Right atrium auricular region (tissue), 2 donors: Measurements from ENCODE around the gene RALBP1. TPM values are rescaled to one million over a fixed set of nuclear protein-coding genes. Genes with fewer than 3 reads are reported as not detected.

Source experiments
- DNase-seq: peaks from one replicate; pipeline ENCODE4 v3.0.0-alpha.2; 2019; ENCODE audit warnings: low spot score
- H3K27ac ChIP-seq, 2 donors: fragments of 200-600 bp; sonication (generic); 1 replicate in 1 of 2; 2 replicates in 1 of 2; pipeline ENCODE4 v1.5.1; 2016 to 2019
- H3K27me3 ChIP-seq, 2 donors: fragments of 200-600 bp; sonication (generic); one replicate each; pipeline versions ENCODE4 v1.5.1 to v1.6.0; 2017 to 2019
- H3K36me3 ChIP-seq: fragments of 200-600 bp; sonication (generic); one replicate; pipeline ENCODE4 v1.5.1; 2016
- H3K4me1 ChIP-seq, 2 donors: fragments of 200-600 bp; sonication (generic); one replicate each; pipeline versions ENCODE4 v1.5.1 to v1.6.0; 2017 to 2019
- H3K4me3 ChIP-seq, 2 donors: fragments of 200-600 bp; sonication (generic); 1 replicate in 1 of 2; 2 replicates in 1 of 2; pipeline ENCODE4 v1.5.1; 2017 to 2019; ENCODE audit warnings: mild to moderate bottlenecking in 1 of 2, moderate library complexity in 1 of 2
- H3K9me3 ChIP-seq, 2 donors: fragments of 200-600 bp; sonication (generic); one replicate each; pipeline ENCODE4 v1.5.1; 2019
- total RNA-seq, 2 donors: library from RNA; depleted of rRNA; stranded (reverse); fragments of >200 nt; gene quantifications; one replicate each; pipeline ENCODE4 v1.1.0, GENCODE V29; 2016
- TF ChIP-seq, protein P1 (sequence below), 2 donors: fragments of 200-600 bp; sonication (generic); IDR thresholded peaks; one replicate each; pipeline ENCODE4 v1.5.1; 2019; ENCODE audit warnings: antibody characterized with exemption in 2 of 2

RALBP1 gene
- total RNA-seq, 2 donors from 2014 or later = 58.7 to 62.5 TPM

DNA sequence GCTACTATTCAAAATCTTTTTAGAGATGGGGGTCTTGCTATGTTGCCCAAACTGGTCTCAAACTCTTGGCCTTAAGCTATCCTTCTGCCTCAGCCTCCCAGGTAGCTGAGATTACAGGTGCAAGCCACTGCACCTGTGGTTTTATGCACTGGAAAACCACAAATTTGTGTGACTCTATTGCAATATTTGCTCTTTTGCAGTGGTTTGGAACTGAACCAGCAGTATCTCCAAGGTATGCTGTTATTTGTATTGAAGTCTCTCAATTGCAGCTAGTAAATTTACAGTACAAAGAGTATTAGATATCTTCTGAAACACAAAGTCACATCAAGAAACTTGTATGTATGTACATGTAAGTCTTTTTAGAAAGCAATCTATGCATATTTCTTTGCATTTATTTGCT is 92.9 kb downstream of the RALBP1 start:
- no peaks in the 10 kb centered on the region for H3K27me3 ChIP-seq
- H3K9me3 ChIP-seq = no peaks in the 10 kb centered on the region
- H3K4me3 ChIP-seq = no peak overlapping the region
- H3K4me1 ChIP-seq = peaks cover 0 to 11% of the 10 kb centered on the region in 2 donors
- TF ChIP-seq, protein P1, sequence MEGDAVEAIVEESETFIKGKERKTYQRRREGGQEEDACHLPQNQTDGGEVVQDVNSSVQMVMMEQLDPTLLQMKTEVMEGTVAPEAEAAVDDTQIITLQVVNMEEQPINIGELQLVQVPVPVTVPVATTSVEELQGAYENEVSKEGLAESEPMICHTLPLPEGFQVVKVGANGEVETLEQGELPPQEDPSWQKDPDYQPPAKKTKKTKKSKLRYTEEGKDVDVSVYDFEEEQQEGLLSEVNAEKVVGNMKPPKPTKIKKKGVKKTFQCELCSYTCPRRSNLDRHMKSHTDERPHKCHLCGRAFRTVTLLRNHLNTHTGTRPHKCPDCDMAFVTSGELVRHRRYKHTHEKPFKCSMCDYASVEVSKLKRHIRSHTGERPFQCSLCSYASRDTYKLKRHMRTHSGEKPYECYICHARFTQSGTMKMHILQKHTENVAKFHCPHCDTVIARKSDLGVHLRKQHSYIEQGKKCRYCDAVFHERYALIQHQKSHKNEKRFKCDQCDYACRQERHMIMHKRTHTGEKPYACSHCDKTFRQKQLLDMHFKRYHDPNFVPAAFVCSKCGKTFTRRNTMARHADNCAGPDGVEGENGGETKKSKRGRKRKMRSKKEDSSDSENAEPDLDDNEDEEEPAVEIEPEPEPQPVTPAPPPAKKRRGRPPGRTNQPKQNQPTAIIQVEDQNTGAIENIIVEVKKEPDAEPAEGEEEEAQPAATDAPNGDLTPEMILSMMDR (IDR thresholded peaks at IDR 0.05) = no peak
- no peak overlapping the region for H3K27ac ChIP-seq
- H3K36me3 ChIP-seq = peaks cover 38% of the 10 kb centered on the region
- DNase-seq = no peak

DNA sequence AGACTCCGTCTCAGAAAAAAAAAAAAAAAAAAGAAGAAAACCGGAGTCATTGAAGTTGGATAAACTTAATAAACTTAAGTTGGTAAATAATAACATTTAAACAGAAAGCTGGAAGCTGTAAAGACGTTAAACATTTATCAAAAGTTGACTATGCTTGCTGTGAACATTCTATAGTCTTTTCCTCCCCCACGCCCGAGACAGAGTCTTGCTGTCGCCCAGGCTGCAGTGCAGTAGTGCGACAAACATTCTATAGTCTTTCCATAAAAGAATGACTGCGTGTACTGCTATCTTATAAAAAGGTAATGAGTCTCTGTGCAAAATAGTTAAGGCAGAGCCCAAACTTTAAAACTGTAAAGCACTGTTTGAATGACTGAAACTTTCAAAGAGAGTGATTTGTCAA is 93.9 kb downstream of the RALBP1 start:
- H3K36me3 ChIP-seq = peaks cover 34% of the 10 kb centered on the region

DNA sequence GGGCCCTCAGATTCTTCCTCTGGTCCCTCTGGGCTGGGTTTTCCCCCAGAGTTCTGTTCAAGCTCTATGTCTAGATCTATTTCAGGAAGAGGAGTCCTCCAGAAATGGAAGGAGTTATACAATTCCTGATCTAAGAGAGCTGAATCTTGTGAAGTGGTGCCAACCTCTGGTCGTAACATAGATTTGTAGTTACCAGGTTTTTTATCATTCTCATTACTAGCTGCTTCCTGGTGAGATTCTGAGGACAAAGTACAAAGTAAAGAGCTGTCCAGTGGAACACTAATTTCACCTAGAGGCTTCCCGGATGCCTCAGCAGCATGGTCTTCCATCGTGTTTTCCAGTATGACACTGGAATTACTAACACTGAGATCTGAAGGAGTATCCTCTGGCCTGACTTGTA is 94.9 kb downstream of the RALBP1 start:
- Histone ChIP-seq H3K4me3 (no peak overlapping the region), H3K36me3 (peaks cover 34% of the 10 kb centered on the region), H3K27ac (no peak overlapping the region), H3K4me1 (no peaks in the 10 kb centered on the region), H3K9me3 (no peaks in the 10 kb centered on the region), H3K27me3 (no peaks in the 10 kb centered on the region)
- DNase-seq = no peak
- TF ChIP-seq, protein P1 (IDR thresholded peaks at IDR 0.05) = no peak

More for the DNA sequence above, 93.9 kb downstream of the RALBP1 start:
- no peaks in the 10 kb centered on the region for H3K27me3 ChIP-seq
- TF ChIP-seq, protein P1 (IDR thresholded peaks at IDR 0.05) = no peak
- no peak for DNase-seq
- H3K4me1 ChIP-seq = peaks cover 0 to 7% of the 10 kb centered on the region in 2 donors
- no peak overlapping the region for H3K27ac ChIP-seq
- H3K4me3 ChIP-seq = no peak overlapping the region
- no peaks in the 10 kb centered on the region for H3K9me3 ChIP-seq

DNA sequence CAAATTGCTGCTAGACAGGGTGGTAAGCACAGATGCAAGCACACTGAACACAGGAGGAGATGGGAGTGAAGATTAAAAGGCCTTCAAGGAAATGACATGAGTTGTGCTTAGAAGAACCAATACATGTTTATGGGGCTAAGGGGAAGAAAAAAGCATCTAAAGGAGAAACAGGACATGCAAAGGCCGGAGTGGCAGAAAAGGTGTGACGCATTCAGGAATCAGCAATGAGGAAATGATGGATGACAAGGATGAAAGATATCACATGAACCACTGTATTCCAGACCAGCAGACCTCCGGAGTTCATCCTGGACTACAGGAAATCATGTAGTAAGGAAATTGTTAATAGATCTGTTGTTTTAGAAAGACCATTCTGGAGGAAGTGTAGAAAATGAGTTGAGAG is 96.2 kb downstream of the RALBP1 start:
- peaks cover 37% of the 10 kb centered on the region for H3K36me3 ChIP-seq
- DNase-seq = no peak
- no peak overlapping the region for H3K27ac ChIP-seq
- no peaks in the 10 kb centered on the region for H3K9me3 ChIP-seq
- peaks cover 0 to 6% of the 10 kb centered on the region in 2 donors for H3K4me1 ChIP-seq
- TF ChIP-seq, protein P1 (IDR thresholded peaks at IDR 0.05) = no peak
- no peak overlapping the region for H3K4me3 ChIP-seq
- no peaks in the 10 kb centered on the region for H3K27me3 ChIP-seq

DNA sequence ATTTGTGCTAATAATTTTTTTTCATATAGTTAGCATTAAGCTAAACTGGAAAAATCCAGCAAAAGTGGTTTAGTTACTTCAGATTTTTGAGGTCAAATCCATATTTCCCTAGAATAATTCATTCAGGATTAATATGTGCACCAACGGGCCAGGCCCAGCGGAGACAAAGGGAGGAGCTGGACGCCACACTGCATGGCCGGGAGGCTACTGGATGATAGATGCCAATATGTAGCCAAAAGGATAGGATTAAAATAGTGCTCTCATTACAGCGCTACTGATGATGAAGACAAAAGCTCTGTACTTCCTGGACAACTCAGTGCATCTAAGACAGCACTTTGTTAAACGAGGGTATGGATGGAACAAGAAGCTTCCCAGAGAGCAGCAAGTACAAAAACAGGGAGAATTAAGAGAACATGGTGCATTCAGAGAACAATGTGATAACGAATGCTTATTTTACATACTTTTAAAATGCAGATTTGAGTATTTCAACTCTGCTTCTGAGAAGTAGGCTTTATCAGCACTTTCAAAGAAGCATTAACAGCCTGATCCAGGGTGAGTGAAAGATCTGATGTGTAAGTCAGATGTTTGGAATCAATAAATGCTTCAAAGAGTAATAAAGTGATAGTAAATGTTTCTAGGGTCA is 99.3 kb downstream of the RALBP1 start:
- H3K36me3 ChIP-seq = peaks cover 27% of the 10 kb centered on the region
- H3K4me3 ChIP-seq = no peak overlapping the region

More for the DNA sequence above, 99.3 kb downstream of the RALBP1 start:
- H3K27me3 ChIP-seq = no peaks in the 10 kb centered on the region
- no peak overlapping the region for H3K27ac ChIP-seq
- H3K4me1 ChIP-seq = peaks cover 0 to 6% of the 10 kb centered on the region in 2 donors
- no peaks in the 10 kb centered on the region for H3K9me3 ChIP-seq
- TF ChIP-seq, protein P1 (IDR thresholded peaks at IDR 0.05) = no peak
- no peak for DNase-seq
